Measurements from ENCODE around the gene NRG3. TPM values are rescaled to one million over a fixed set of nuclear protein-coding genes. Genes with fewer than 3 reads are reported as not detected.

Gene NRG3
- total RNA-seq, 4 donors from 2014 or later = 0.22 to 2.4 TPM; not detected in 2

DNA sequence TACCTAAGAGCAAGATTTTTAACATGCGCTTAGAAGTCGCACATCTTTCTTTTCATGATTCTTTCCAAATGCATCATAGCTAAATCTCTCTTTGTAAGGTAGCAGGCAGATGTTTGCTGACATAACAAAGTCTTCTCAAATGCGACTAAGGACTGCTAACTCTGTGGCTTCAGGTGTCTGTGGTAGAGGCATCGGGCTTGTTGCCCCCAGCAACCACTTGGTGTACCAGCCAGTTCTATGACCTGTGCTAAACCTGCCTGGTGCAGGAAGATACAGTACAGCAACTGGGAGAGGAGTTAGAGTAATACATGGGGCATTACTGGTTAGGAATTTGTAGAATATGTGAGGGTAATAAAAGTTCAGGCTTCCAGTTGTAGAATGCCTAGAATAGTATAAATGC, 654.1 kb downstream of the NRG3 start:
- TF ChIP-seq, protein P1, sequence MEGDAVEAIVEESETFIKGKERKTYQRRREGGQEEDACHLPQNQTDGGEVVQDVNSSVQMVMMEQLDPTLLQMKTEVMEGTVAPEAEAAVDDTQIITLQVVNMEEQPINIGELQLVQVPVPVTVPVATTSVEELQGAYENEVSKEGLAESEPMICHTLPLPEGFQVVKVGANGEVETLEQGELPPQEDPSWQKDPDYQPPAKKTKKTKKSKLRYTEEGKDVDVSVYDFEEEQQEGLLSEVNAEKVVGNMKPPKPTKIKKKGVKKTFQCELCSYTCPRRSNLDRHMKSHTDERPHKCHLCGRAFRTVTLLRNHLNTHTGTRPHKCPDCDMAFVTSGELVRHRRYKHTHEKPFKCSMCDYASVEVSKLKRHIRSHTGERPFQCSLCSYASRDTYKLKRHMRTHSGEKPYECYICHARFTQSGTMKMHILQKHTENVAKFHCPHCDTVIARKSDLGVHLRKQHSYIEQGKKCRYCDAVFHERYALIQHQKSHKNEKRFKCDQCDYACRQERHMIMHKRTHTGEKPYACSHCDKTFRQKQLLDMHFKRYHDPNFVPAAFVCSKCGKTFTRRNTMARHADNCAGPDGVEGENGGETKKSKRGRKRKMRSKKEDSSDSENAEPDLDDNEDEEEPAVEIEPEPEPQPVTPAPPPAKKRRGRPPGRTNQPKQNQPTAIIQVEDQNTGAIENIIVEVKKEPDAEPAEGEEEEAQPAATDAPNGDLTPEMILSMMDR (IDR thresholded peaks at IDR 0.05; ENCODE audit: low read depth) = no peak

GRCh38 chr10:82535457-82535856, 660.5 kb downstream of the NRG3 start:
- TF ChIP-seq, protein P1 (IDR thresholded peaks at IDR 0.05; ENCODE audit: low read depth) = no peak

DNA sequence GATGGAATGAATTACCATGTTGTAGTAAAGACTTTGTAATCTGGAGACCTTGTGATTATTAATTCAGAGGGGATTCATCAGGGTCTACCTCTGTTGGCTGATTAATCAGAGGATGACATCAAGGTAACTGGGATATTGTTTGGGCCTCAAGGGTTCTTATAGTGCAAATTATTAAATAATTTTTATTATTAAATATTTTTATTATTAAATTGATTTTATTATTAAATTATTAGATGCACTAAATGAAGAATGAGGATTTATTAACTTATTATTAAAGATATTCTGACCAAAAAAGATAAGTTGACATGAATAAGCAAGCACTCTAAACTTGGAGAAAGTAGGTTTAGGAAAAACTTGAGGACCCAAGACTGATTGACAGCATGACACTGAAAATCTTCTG, 661.7 kb downstream of the NRG3 start:
- TF ChIP-seq, protein P1 (IDR thresholded peaks at IDR 0.05; ENCODE audit: low read depth) = no peak

DNA sequence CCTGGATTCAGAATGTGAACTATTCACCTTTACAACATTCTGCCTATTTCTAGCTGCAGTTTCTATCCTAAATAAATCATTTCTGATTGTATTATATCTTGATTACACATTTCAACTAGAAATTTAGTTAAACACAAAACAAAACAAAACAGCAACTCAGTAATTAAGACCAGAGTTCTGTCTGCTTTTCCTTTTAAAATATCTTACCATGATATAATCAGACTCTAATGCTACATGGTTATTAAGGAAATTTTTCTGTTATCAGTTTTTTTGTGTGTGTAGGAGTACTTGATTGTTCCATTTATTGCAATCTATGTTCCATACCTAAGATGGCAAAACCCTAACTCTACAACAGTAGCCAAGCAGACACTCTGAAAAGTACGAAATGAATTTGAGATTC, 663.3 kb downstream of the NRG3 start:
- TF ChIP-seq, protein P1 (IDR thresholded peaks at IDR 0.05; ENCODE audit: low read depth) = no peak

DNA sequence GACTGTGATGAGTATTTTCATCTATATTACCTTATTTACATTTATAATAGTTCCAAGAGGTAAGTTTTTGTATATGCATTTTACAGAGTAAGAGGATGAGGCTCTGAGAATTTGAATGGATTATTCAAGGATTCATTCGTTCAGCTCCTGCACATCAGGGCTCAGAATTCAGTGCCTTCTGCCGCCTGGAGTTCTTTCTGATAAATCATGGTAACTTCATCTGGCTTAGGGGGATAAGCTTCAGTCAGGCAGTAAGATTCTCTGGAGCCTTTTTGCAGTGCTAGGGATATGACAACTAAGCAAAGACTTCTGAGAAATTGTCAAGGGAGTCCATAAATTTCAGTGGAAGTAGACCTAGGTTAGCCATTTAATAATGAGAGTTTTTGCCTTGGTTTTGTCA, 668.6 kb downstream of the NRG3 start:
- TF ChIP-seq, protein P1 (IDR thresholded peaks at IDR 0.05; ENCODE audit: low read depth) = no peak

GRCh38 chr10:82544377-82544776, 669.4 kb downstream of the NRG3 start:
- TF ChIP-seq, protein P1 (IDR thresholded peaks at IDR 0.05; ENCODE audit: low read depth) = no peak

- TF ChIP-seq, protein P1 (IDR thresholded peaks at IDR 0.05; ENCODE audit: low read depth) = no peak
Observed at GRCh38 chr10:82551506-82551905, 676.5 kb downstream of the NRG3 start.

All from subcutaneous adipose tissue (tissue), 4 donors.